HepG2 (cell line): ENCODE results near the gene CTNNBL1. TPM values are rescaled to one million over a fixed set of nuclear protein-coding genes. Genes with fewer than 3 reads are reported as not detected.

ENCODE experiments used
- CEBPG ChIP-seq: IDR thresholded peaks from 2 replicates; pipeline ENCODE4 v1.6.1; 2016
- DMAP1 ChIP-seq: IDR thresholded peaks from 2 replicates; pipeline ENCODE4 v1.6.1; 2016
- ELF3 ChIP-seq: IDR thresholded peaks from 2 replicates; pipeline ENCODE4 v1.6.1; 2016; ENCODE audit warnings: missing genetic modification reagents, missing compliant biosample characterization
- ERF ChIP-seq: IDR thresholded peaks from 2 replicates; pipeline ENCODE4 v1.6.1; 2018; ENCODE audit warnings: missing biosample characterization, missing genetic modification reagents
- MAFK ChIP-seq, 2 experiments: IDR thresholded peaks in 1 of 2; conservative IDR thresholded peaks in 1 of 2; 2 replicates each; pipeline ENCODE4 v1.6.1; 2011; ENCODE audit warnings: improper control_type of control experiment in 2 of 2, low read length in 2 of 2
- MTF2 ChIP-seq: sonication (generic); formaldehyde crosslinking; IDR thresholded peaks from 2 replicates; pipeline ENCODE4 v1.5.0; 2020; ENCODE audit warnings: missing genetic modification reagents, borderline replicate concordance
- MZF1 ChIP-seq: sonication (generic); formaldehyde crosslinking; IDR thresholded peaks from 2 replicates; pipeline ENCODE4 v1.8.1; 2023; ENCODE audit warnings: mild to moderate bottlenecking, missing genetic modification reagents, borderline replicate concordance
- NFE2L2 ChIP-seq: fragments of 150-350 bp; IDR thresholded peaks from 2 replicates; pipeline ENCODE4 v1.6.1; 2014; ENCODE audit warnings: low read length
- RCOR2 ChIP-seq: IDR thresholded peaks from 2 replicates; pipeline ENCODE4 v1.6.1; 2016; ENCODE audit warnings: missing biosample characterization, missing genetic modification reagents
- RXRB ChIP-seq: IDR thresholded peaks from 2 replicates; pipeline ENCODE4 v1.6.1; 2016; ENCODE audit warnings: borderline replicate concordance, missing genetic modification reagents, missing compliant biosample characterization
- SIN3B ChIP-seq: fragments of 150-350 bp; IDR thresholded peaks from 2 replicates; pipeline ENCODE4 v1.6.1; 2014; ENCODE audit warnings: low read length
- SMAD9 ChIP-seq: sonication (generic); formaldehyde crosslinking; IDR thresholded peaks from 2 replicates; pipeline ENCODE4 v1.5.1; 2020; ENCODE audit warnings: mild to moderate bottlenecking, missing genetic modification reagents
- SP2 ChIP-seq: sonication (generic); formaldehyde crosslinking; IDR thresholded peaks from 2 replicates; pipeline ENCODE4 v1.5.1; 2020; ENCODE audit warnings: mild to moderate bottlenecking, missing genetic modification reagents
- ZNF652 ChIP-seq: IDR thresholded peaks from 2 replicates; pipeline ENCODE4 v1.6.1; 2016; ENCODE audit warnings: low read depth, borderline replicate concordance
- ZNF7 ChIP-seq: IDR thresholded peaks from 2 replicates; pipeline ENCODE4 v1.6.1; 2016; ENCODE audit warnings: missing biosample characterization, missing genetic modification reagents
- ZNF788 ChIP-seq: sonication (generic); formaldehyde crosslinking; IDR thresholded peaks from 2 replicates; pipeline ENCODE4 v1.5.0; 2020; ENCODE audit warnings: mild to moderate bottlenecking, missing genetic modification reagents, borderline replicate concordance
- polyA plus RNA-seq, 8 experiments: library from polyadenylated mRNA; depleted of rRNA in 3 of 8; stranded (reverse) in 7 of 8; unstranded in 1 of 8; fragments of >200 nt; fragmentation: Illumina TruSeq in 4 of 8; extraction: Trizol in 4 of 8; gene quantifications; 2 replicates each; pipeline versions ENCODE4 v1.2.1 to v1.2.3, GENCODE V29; 2011 to 2016; ENCODE audit warnings: low read depth in 4 of 8, missing spikeins in 1 of 8, mixed read lengths in 1 of 8; ENCODE audit not compliant: insufficient read depth in 1 of 8
- total RNA-seq, 5 experiments: library from RNA; depleted of rRNA; stranded (reverse); fragments of >200 nt; fragmentation: Illumina TruSeq; extraction: Trizol; gene quantifications; 2 replicates each; pipeline ENCODE4 v1.2.3, GENCODE V29; 2016; ENCODE audit warnings: low read depth in 1 of 5
- TF ChIP-seq, protein P1 (sequence below): fragments of 450-650 bp; IDR thresholded peaks from 2 replicates; pipeline ENCODE4 v1.6.1; 2017; ENCODE audit warnings: mild to moderate bottlenecking
- TF ChIP-seq, protein P2 (sequence below), 2 experiments: IDR thresholded peaks; 2 replicates each; pipeline ENCODE4 v1.6.1; 2011 to 2012; ENCODE audit warnings: low read length in 2 of 2, borderline replicate concordance in 1 of 2, low read depth in 1 of 2, mild to moderate bottlenecking in 1 of 2, moderate library complexity in 1 of 2
- TF ChIP-seq, protein P3 (sequence below): sonication (generic); formaldehyde crosslinking; IDR thresholded peaks from 2 replicates; pipeline ENCODE4 v1.4.0; 2020; ENCODE audit warnings: missing genetic modification reagents, borderline replicate concordance

The CTNNBL1 gene
- total and polyA plus RNA-seq, 2 of the 13 experiments (the other 11 are each of a cell fraction or from before 2014, with no cell fraction given), result 49.3 to 94.6 TPM

GRCh38 chr20:37693635-37694626 is at the start of gene CTNNBL1 (continued):
- TF ChIP-seq, protein P1, sequence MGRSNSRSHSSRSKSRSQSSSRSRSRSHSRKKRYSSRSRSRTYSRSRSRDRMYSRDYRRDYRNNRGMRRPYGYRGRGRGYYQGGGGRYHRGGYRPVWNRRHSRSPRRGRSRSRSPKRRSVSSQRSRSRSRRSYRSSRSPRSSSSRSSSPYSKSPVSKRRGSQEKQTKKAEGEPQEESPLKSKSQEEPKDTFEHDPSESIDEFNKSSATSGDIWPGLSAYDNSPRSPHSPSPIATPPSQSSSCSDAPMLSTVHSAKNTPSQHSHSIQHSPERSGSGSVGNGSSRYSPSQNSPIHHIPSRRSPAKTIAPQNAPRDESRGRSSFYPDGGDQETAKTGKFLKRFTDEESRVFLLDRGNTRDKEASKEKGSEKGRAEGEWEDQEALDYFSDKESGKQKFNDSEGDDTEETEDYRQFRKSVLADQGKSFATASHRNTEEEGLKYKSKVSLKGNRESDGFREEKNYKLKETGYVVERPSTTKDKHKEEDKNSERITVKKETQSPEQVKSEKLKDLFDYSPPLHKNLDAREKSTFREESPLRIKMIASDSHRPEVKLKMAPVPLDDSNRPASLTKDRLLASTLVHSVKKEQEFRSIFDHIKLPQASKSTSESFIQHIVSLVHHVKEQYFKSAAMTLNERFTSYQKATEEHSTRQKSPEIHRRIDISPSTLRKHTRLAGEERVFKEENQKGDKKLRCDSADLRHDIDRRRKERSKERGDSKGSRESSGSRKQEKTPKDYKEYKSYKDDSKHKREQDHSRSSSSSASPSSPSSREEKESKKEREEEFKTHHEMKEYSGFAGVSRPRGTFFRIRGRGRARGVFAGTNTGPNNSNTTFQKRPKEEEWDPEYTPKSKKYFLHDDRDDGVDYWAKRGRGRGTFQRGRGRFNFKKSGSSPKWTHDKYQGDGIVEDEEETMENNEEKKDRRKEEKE, result no peak
- TF ChIP-seq SMAD9 (CRISPR knock-in tag) (peak; percentile 67; the same call in 1 of the 2 replicates), ELF3 (peak; percentile 99), ZNF7 (CRISPR knock-in tag) (peak; percentile 6; the same call in 1 of the 2 replicates), MZF1 (CRISPR knock-in tag) (no peak), ZNF652 (CRISPR knock-in tag) (0 out of 2 replicates have a peak, but pooled peaks have one; percentile 28), ERF (CRISPR knock-in tag) (peak; percentile 93), SIN3B (no peak), MTF2 (CRISPR knock-in tag) (peak; percentile 34; the same call in 1 of the 2 replicates), SP2 (CRISPR knock-in tag) (peak; percentile 73), RXRB (peak; percentile 80), CEBPG (peak; percentile 54; the same call in 1 of the 2 replicates), NFE2L2 (no peak), MAFK (conservative IDR thresholded peaks at IDR 0.05 in 1 of 2, IDR thresholded peaks at IDR 0.05 in 1 of 2; ENCODE audit: low read length in 2 of 2) (no peak), DMAP1 (peak; percentile 73; the same call in 1 of the 2 replicates), RCOR2 (CRISPR knock-in tag) (peak; percentile 43; the same call in 1 of the 2 replicates), ZNF788 (CRISPR knock-in tag) (peak; percentile 91; the same call in 1 of the 2 replicates)
- TF ChIP-seq, protein P2, sequence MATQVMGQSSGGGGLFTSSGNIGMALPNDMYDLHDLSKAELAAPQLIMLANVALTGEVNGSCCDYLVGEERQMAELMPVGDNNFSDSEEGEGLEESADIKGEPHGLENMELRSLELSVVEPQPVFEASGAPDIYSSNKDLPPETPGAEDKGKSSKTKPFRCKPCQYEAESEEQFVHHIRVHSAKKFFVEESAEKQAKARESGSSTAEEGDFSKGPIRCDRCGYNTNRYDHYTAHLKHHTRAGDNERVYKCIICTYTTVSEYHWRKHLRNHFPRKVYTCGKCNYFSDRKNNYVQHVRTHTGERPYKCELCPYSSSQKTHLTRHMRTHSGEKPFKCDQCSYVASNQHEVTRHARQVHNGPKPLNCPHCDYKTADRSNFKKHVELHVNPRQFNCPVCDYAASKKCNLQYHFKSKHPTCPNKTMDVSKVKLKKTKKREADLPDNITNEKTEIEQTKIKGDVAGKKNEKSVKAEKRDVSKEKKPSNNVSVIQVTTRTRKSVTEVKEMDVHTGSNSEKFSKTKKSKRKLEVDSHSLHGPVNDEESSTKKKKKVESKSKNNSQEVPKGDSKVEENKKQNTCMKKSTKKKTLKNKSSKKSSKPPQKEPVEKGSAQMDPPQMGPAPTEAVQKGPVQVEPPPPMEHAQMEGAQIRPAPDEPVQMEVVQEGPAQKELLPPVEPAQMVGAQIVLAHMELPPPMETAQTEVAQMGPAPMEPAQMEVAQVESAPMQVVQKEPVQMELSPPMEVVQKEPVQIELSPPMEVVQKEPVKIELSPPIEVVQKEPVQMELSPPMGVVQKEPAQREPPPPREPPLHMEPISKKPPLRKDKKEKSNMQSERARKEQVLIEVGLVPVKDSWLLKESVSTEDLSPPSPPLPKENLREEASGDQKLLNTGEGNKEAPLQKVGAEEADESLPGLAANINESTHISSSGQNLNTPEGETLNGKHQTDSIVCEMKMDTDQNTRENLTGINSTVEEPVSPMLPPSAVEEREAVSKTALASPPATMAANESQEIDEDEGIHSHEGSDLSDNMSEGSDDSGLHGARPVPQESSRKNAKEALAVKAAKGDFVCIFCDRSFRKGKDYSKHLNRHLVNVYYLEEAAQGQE (IDR thresholded peaks at IDR 0.05; ENCODE audit: borderline replicate concordance in 1 of 2, low read depth in 1 of 2, low read length in 2 of 2), result peak in 1 of 2 experiments; percentile 36; a peak in 1 of 4 replicates
- TF ChIP-seq, protein P3, sequence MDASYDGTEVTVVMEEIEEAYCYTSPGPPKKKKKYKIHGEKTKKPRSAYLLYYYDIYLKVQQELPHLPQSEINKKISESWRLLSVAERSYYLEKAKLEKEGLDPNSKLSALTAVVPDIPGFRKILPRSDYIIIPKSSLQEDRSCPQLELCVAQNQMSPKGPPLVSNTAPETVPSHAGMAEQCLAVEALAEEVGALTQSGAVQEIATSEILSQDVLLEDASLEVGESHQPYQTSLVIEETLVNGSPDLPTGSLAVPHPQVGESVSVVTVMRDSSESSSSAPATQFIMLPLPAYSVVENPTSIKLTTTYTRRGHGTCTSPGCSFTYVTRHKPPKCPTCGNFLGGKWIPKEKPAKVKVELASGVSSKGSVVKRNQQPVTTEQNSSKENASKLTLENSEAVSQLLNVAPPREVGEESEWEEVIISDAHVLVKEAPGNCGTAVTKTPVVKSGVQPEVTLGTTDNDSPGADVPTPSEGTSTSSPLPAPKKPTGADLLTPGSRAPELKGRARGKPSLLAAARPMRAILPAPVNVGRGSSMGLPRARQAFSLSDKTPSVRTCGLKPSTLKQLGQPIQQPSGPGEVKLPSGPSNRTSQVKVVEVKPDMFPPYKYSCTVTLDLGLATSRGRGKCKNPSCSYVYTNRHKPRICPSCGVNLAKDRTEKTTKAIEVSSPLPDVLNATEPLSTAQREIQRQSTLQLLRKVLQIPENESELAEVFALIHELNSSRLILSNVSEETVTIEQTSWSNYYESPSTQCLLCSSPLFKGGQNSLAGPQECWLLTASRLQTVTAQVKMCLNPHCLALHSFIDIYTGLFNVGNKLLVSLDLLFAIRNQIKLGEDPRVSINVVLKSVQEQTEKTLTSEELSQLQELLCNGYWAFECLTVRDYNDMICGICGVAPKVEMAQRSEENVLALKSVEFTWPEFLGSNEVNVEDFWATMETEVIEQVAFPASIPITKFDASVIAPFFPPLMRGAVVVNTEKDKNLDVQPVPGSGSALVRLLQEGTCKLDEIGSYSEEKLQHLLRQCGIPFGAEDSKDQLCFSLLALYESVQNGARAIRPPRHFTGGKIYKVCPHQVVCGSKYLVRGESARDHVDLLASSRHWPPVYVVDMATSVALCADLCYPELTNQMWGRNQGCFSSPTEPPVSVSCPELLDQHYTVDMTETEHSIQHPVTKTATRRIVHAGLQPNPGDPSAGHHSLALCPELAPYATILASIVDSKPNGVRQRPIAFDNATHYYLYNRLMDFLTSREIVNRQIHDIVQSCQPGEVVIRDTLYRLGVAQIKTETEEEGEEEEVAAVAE (CRISPR knock-in tag), result peak; percentile 97
